ENCODE measurements around the gene DAD1.

Gene DAD1

DNA sequence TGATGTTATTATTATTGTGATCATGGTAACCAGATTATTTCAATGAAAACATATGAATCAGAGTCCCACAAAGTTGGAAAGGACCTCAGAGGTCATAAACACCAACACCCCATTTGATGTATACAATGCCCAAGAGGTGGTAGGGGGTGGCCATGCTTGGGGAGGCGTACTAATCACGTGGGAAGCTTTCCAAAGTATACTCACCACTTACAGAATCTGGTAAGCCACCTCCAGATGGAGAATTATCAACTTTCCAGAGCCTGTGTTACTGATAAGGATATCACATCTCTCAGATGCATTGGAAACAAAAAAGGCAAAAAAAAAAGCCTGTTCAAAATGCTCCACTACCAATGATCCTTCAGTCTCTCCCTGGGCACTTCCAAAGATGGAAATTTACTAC is 8.4 kb downstream of the DAD1 start:
- TF ChIP-seq, protein P1, sequence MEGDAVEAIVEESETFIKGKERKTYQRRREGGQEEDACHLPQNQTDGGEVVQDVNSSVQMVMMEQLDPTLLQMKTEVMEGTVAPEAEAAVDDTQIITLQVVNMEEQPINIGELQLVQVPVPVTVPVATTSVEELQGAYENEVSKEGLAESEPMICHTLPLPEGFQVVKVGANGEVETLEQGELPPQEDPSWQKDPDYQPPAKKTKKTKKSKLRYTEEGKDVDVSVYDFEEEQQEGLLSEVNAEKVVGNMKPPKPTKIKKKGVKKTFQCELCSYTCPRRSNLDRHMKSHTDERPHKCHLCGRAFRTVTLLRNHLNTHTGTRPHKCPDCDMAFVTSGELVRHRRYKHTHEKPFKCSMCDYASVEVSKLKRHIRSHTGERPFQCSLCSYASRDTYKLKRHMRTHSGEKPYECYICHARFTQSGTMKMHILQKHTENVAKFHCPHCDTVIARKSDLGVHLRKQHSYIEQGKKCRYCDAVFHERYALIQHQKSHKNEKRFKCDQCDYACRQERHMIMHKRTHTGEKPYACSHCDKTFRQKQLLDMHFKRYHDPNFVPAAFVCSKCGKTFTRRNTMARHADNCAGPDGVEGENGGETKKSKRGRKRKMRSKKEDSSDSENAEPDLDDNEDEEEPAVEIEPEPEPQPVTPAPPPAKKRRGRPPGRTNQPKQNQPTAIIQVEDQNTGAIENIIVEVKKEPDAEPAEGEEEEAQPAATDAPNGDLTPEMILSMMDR (IDR thresholded peaks at IDR 0.05; ENCODE audit: insufficient read depth, missing control alignments): no peak
- no peak for DNase-seq (ENCODE audit: insufficient read length, low spot score)
- no peak for FAIRE-seq

DNA sequence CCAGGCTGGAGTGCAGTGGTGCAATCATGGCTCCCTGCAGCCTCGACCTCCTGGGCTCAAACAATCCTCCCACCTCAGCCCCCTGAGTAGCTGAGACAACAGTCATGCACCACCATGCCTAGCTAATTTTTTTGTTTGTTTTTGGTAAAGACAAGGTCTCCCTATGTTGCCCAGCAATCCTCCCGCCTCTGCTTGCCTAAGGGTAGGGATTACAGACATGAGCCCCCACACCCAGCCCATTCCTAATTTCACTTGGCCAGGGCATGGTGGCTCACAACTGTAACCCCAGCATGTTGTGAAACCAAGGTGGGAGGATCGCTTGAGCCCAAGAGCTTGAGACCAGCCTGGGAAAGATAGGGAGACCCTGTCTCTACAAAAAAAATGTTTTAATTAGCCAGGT is 9.1 kb downstream of the DAD1 start:
- FAIRE-seq (no peak), DNase-seq (ENCODE audit: insufficient read length, low spot score) (no peak)
- TF ChIP-seq, protein P1 (IDR thresholded peaks at IDR 0.05; ENCODE audit: insufficient read depth, missing control alignments): no peak

DNA sequence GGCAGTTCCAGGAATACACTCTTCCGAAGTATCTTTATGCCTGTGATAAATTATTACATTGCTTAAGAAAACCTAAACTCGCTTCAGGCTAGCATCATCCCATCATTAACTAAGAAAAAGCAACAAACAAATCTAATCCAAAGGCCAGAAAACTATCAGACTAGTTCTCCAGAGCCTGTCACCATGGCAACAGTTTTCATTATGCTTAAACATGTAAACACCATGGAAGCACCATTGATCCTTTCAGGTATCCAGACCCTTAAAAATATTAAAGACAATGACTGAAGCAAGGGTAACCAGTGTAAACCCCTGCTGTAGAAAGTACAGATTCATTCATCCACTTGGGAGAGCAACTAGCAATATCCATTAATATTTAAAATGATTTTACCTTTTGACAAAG is 9.8 kb downstream of the DAD1 start:
- FAIRE-seq (no peak), DNase-seq (ENCODE audit: insufficient read length, low spot score) (no peak)
- TF ChIP-seq, protein P1 (IDR thresholded peaks at IDR 0.05; ENCODE audit: insufficient read depth, missing control alignments): no peak

DNA sequence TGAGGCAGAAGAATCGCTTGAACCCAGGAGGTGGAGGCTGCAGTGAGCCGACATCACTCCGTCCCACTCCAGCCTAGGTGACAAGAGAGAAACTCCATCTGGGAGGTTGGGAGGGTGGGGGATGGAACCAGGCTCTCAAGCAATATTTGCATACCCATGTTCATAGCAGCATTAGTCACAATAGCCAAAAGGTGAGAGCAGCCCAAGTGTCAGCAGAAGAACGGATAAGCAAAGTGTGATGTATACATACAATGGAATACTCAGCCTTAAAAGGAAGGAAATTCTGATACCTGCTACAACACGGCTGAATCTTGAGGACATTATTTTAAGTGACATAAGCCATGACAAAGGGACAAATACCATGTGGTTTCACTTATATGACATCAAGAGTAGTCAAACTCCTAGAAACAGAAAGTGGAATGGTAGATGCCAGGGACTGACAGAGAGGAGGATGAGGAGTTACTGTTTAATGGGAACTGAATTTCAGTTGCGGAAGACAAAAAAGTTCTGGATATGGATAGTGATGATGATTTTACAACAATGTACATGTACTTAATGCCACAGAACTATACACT is 11.6 kb downstream of the DAD1 start:
- no peak for DNase-seq (ENCODE audit: insufficient read length, low spot score)
- no peak for FAIRE-seq

GRCh38 chr14:22573804-22574203 is 15.2 kb downstream of the DAD1 start:
- FAIRE-seq: no peak
- TF ChIP-seq, protein P1 (IDR thresholded peaks at IDR 0.05; ENCODE audit: insufficient read depth, missing control alignments): no peak
- no peak for DNase-seq (ENCODE audit: insufficient read length, low spot score)

More for the DNA sequence above, 11.6 kb downstream of the DAD1 start:
- TF ChIP-seq, protein P1 (IDR thresholded peaks at IDR 0.05; ENCODE audit: insufficient read depth, missing control alignments): no peak

DNA sequence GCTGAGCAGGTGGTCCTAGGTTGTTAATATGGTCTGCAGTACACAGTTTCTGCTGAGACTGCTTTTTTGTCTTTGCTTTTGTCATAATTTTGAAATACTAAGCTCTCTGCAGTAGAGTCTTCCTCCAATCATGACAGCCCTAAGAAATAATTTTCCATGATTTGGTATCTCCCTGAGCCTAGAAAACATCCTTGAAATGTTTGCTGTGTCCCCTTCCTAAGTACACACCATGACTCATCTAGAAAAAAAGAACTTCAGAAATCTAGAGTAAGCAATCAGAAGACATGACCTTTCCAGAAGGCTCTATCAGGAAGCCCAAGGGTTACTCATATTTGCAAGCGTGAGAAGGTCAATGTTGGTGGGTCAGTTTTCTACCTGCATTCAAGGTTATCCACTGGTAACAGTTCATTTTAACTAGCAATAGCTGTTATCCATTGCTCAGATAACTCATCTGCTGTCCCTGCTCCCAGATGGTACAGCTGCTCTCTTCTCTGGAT is 16.4 kb downstream of the DAD1 start:
- TF ChIP-seq, protein P1 (IDR thresholded peaks at IDR 0.05; ENCODE audit: insufficient read depth, missing control alignments): no peak
- DNase-seq (ENCODE audit: insufficient read length, low spot score) (no peak), FAIRE-seq (no peak)

GRCh38 chr14:22570132-22570949 is 18.7 kb downstream of the DAD1 start:
- TF ChIP-seq, protein P1 (IDR thresholded peaks at IDR 0.05; ENCODE audit: insufficient read depth, missing control alignments): peak; percentile 74
- FAIRE-seq (peak; percentile 75), DNase-seq (ENCODE audit: insufficient read length, low spot score) (no peak)
